Lung (tissue), 12 donors: ENCODE results near the gene HLF. TPM values are rescaled to one million over a fixed set of nuclear protein-coding genes. Genes with fewer than 3 reads are reported as not detected.

ENCODE experiments used
- ATAC-seq: fragments of 200-7000 bp; cut with Tn5 transposase; one replicate; pipeline ENCODE4 v1.9.1; 2020; ENCODE audit warnings: moderate number of reproducible peaks; ENCODE audit not compliant: insufficient read depth, low FRiP score
- DNase-seq, 3 donors: peaks; one replicate each; pipeline ENCODE4 v3.0.0-alpha.2; 2013 to 2017
- H3K27ac ChIP-seq, 2 donors: one replicate each; pipeline ENCODE4 v1.5.1; 2013; ENCODE audit warnings: mild to moderate bottlenecking in 2 of 2, moderate library complexity in 2 of 2, control low read depth in 1 of 2, inconsistent platforms in 1 of 2, low read depth in 1 of 2, low read length in 1 of 2
- H3K27me3 ChIP-seq, 3 donors: one replicate each; pipeline ENCODE4 v1.5.1; 2013; ENCODE audit warnings: low read length in 2 of 3; ENCODE audit not compliant: control insufficient read depth in 3 of 3, insufficient read depth in 3 of 3
- H3K36me3 ChIP-seq, 4 donors: one replicate each; pipeline ENCODE4 v1.5.1; 2013; ENCODE audit warnings: low read length in 4 of 4, mild to moderate bottlenecking in 1 of 4, moderate library complexity in 1 of 4; ENCODE audit not compliant: control insufficient read depth in 4 of 4, insufficient read depth in 4 of 4
- H3K4me1 ChIP-seq, 5 donors: one replicate each; pipeline ENCODE4 v1.5.1; 2013; ENCODE audit warnings: low read length in 5 of 5, mild to moderate bottlenecking in 2 of 5, moderate library complexity in 1 of 5; ENCODE audit not compliant: control insufficient read depth in 5 of 5, insufficient read depth in 5 of 5
- H3K4me3 ChIP-seq: one replicate; pipeline ENCODE4 v1.5.1; 2013; ENCODE audit warnings: mild to moderate bottlenecking, control low read depth, moderate library complexity
- H3K9ac ChIP-seq, 2 donors: one replicate each; pipeline ENCODE4 v1.5.1; 2013; ENCODE audit warnings: low read length in 2 of 2, control low read depth in 1 of 2; ENCODE audit not compliant: insufficient read depth in 1 of 2
- H3K9me3 ChIP-seq, 4 donors: one replicate each; pipeline ENCODE4 v1.5.1; 2013; ENCODE audit warnings: low read length in 3 of 4, mild to moderate bottlenecking in 1 of 4, moderate library complexity in 1 of 4; ENCODE audit not compliant: control insufficient read depth in 4 of 4, insufficient read depth in 3 of 4
- WGBS, 2 donors: extraction: QIAGEN DNeasy Blood & Tissue Kit; methylation state at CpG; one replicate each; pipeline ENCODE4 v1.1.7; 2013; 5-methylcytosine and 5-hydroxymethylcytosine counted together
- polyA plus RNA-seq, 2 donors: library from polyadenylated mRNA; stranded (reverse); fragments of 200-250 nt; gene quantifications; one replicate each; pipeline ENCODE4 v1.2.1, GENCODE V29; 2013
- total RNA-seq, 2 donors: library from RNA; depleted of rRNA in 1 of 2; stranded (reverse); fragments of >200 nt in 1 of 2; gene quantifications; one replicate each; pipeline ENCODE4 v1.2.1, GENCODE V29; 2014 to 2021
- TF ChIP-seq, protein P1 (sequence below): IDR thresholded peaks from 2 replicates; pipeline ENCODE4 v1.5.1; 2012; ENCODE audit warnings: mild to moderate bottlenecking; ENCODE audit errors: control extremely low read depth, extremely low read depth
- donor health status: control.
- donor health status: control.
- donor health status: Bipolar disorder and iron deficiency.
- donor health status: healthy.
- donor health status: DM: yes; HTN: yes; CAD: no.

HLF gene
- total and polyA plus RNA-seq, 4 donors = 3.2 to 21.3 (median 7.9) TPM

DNA sequence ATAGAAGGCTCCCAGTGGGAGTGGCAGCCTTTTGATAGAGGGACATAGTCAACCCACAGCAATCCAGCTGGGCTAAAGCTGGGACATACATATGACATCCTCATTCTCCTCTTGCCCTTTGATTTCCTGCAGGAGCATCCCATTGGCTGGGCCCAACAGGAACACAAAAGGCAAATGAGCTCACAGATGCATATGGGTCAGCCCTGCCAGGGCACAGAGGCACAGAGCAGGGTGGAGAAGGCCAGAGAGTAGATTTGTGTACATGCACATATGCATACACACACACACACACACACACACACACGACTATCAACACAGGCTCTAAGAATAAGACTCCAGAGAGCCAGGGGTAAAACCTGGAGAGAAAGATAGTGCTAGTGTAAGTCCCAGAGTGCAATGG is 98.3 kb downstream of the HLF start:
- TF ChIP-seq, protein P1, sequence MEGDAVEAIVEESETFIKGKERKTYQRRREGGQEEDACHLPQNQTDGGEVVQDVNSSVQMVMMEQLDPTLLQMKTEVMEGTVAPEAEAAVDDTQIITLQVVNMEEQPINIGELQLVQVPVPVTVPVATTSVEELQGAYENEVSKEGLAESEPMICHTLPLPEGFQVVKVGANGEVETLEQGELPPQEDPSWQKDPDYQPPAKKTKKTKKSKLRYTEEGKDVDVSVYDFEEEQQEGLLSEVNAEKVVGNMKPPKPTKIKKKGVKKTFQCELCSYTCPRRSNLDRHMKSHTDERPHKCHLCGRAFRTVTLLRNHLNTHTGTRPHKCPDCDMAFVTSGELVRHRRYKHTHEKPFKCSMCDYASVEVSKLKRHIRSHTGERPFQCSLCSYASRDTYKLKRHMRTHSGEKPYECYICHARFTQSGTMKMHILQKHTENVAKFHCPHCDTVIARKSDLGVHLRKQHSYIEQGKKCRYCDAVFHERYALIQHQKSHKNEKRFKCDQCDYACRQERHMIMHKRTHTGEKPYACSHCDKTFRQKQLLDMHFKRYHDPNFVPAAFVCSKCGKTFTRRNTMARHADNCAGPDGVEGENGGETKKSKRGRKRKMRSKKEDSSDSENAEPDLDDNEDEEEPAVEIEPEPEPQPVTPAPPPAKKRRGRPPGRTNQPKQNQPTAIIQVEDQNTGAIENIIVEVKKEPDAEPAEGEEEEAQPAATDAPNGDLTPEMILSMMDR = no peak
- no peaks in the 10 kb centered on the region for H3K4me1 ChIP-seq
- peaks cover 0 to 3% (median 0%) of the 10 kb centered on the region in 3 donors for H3K27me3 ChIP-seq
- no peak overlapping the region for H3K4me3 ChIP-seq
- H3K36me3 ChIP-seq = no peaks in the 10 kb centered on the region
- 67 to 92% methylated on average over 1 of the region's 1 CpG for WGBS, 2 donors
- H3K9ac ChIP-seq = no peak overlapping the region
- no peak overlapping the region for H3K27ac ChIP-seq
- peaks cover 1 to 5% (median 4%) of the 10 kb centered on the region in 4 donors for H3K9me3 ChIP-seq
- ATAC-seq = no peak
- DNase-seq = no peak

DNA sequence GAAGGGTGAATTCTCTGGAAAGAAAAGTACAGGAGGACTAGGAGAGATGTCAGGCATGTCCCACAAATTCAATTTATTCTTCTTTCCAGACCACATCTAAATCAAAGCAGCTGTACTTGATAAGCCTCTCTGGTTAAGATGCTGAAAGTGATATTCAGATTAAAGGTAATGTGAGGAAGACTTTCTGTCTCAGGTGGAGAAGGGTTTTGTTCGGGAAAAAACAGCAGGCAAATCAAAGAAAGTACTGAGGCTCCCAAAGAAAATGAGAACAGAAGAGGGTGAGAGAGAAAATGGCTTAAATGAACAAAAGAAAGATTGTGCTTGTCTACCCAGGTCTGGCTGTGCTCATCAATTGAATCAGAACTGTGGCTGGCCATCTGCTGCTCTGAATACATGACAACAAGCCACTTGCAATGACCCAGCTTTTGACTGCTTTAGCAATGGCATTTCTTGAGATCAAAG is 101.3 kb downstream of the HLF start:
- Histone ChIP-seq H3K4me1 (no peaks in the 10 kb centered on the region), H3K9me3 (peaks cover 1 to 4% (median 2%) of the 10 kb centered on the region in 4 donors), H3K4me3 (no peak overlapping the region), H3K27me3 (peaks cover 0 to 3% (median 0%) of the 10 kb centered on the region in 3 donors), H3K36me3 (no peaks in the 10 kb centered on the region), H3K27ac (no peak overlapping the region), H3K9ac (no peak overlapping the region)
- TF ChIP-seq, protein P1 = no peak
- WGBS, 2 donors = 92 to 94% methylated on average over 1 of the region's 1 CpG
- ATAC-seq (no peak), DNase-seq (no peak)

DNA sequence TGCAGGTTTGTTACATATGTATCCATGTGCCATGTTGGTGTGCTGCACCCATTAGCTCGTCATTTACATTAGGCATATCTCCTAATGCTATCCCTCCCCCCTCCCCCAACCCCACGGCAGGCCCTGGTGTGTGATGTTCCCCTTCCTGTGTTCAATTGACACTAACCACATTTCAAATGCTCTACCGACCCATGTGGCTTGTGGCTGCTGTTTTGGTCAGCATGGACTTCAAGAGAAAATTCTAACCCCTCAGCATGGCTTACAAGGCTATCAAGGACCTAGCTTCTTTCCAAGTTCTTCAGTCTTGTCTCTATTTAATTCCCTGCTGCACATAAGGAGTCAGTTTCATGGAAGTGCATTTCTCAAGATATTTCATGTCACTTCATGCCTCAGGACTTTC is 103.9 kb downstream of the HLF start:
- no peaks in the 10 kb centered on the region for H3K27me3 ChIP-seq
- H3K36me3 ChIP-seq = no peaks in the 10 kb centered on the region
- WGBS, 2 donors = 36 to 47% methylated on average over 3 of the region's 3 CpGs
- H3K27ac ChIP-seq = no peak overlapping the region
- ATAC-seq (no peak), DNase-seq (no peak)
- no peak overlapping the region for H3K9ac ChIP-seq
- peaks cover 0 to 2% (median 0%) of the 10 kb centered on the region in 4 donors for H3K9me3 ChIP-seq
- H3K4me3 ChIP-seq = no peak overlapping the region
- TF ChIP-seq, protein P1 = no peak
- H3K4me1 ChIP-seq = no peaks in the 10 kb centered on the region

Other genes with a start within 250 kb of the HLF start
- gene MMD, start 156.9 kb downstream of the HLF start, total RNA-seq = 10 to 100 TPM; 15.8 to 19.0 TPM
- 10 to 100 TPM; 10.9 to 11.1 TPM for gene MMD, start 156.9 kb downstream of the HLF start, polyA plus RNA-seq
- not detected for gene SMIM36, start 246.5 kb downstream of the HLF start, total RNA-seq
- not detected for gene SMIM36, start 246.5 kb downstream of the HLF start, polyA plus RNA-seq